HCT116 (cell line): ENCODE data around the gene SPIRE1. TPM values are rescaled to one million over a fixed set of nuclear protein-coding genes. Genes with fewer than 3 reads are reported as not detected.

Source experiments
- ATAC-seq: fragments of 200-7000 bp; cut with Tn5 transposase; 2 replicates; pipeline ENCODE4 v1.9.1; 2020; ENCODE audit warnings: mild to moderate bottlenecking, moderate library complexity
- BruUV-seq: library from RNA; stranded (reverse); fragments of 400-500 nt; replicated peaks from 2 replicates; lab custom pipeline; 2021; lab: Mats Ljungman, UMichigan
- CTCF ChIA-PET: fragments of 300-600 bp; sonication (Branson Sonifier 250); formaldehyde crosslinking; loops from one replicate; lab custom pipeline; 2021; ENCODE audit warnings: antibody characterized with exemption; lab: Charles Lee
- POLR2A ChIA-PET: fragments of 300-600, 350-600 bp; sonication (Branson Sonifier 250); formaldehyde crosslinking; loops from one replicate; lab custom pipeline; 2021; ENCODE audit warnings: antibody characterized with exemption; lab: Charles Lee
- RAD21 ChIA-PET, 2 experiments: fragments of 300-600 bp; sonication (Branson Sonifier 250); formaldehyde crosslinking; loops; one replicate each; lab custom pipeline; 2023; ENCODE audit warnings: low total read pairs in 2 of 2; ENCODE audit not compliant: uncharacterized antibody in 2 of 2, unreplicated experiment in 2 of 2, low non-redundant PET in 1 of 2; lab: Charles Lee
- DNase-seq: peaks from one replicate; pipeline ENCODE4 v3.0.0-alpha.2; 2010; ENCODE audit warnings: low read depth, low spot score
- H2AFZ ChIP-seq: fragments of 200-600 bp; shearing (Covaris generic), sonication (generic); 2 replicates; pipeline ENCODE4 v1.6.1; 2017; ENCODE audit warnings: low read depth, mixed run types, mixed read lengths, antibody characterized with exemption, low read length; ENCODE audit not compliant: poor library complexity, severe bottlenecking
- H3K27ac ChIP-seq: 2 replicates; pipeline ENCODE4 v1.5.1; 2012; ENCODE audit warnings: low read depth, low read length
- H3K27me3 ChIP-seq: fragments of 200-600 bp; sonication (generic); 2 replicates; pipeline ENCODE4 v1.6.1; 2016; ENCODE audit warnings: mixed run types, low read length, mixed read lengths; ENCODE audit not compliant: insufficient read depth
- H3K36me3 ChIP-seq, 2 experiments: fragments of 200-500 bp in 1 of 2; fragments of 200-600 bp in 1 of 2; sonication (Bioruptor generic) in 1 of 2; sonication (generic) in 1 of 2; 2 replicates each; pipeline versions ENCODE4 v1.5.1 to v1.6.1; 2014 to 2016; ENCODE audit warnings: low read length in 2 of 2, inconsistent platforms in 1 of 2, mixed read lengths in 1 of 2, mixed run types in 1 of 2; ENCODE audit not compliant: insufficient read depth in 2 of 2, control insufficient read depth in 1 of 2
- H3K4me1 ChIP-seq, 2 experiments: fragments of 200-600 bp in 1 of 2; sonication (generic) in 1 of 2; 2 replicates each; pipeline versions ENCODE4 v1.5.1 to v1.6.1; 2012 to 2017; ENCODE audit warnings: low read length in 2 of 2, inconsistent platforms in 1 of 2, mild to moderate bottlenecking in 1 of 2, mixed read lengths in 1 of 2, mixed run types in 1 of 2, moderate library complexity in 1 of 2; ENCODE audit not compliant: insufficient read depth in 2 of 2, control insufficient read depth in 1 of 2
- H3K4me2 ChIP-seq: fragments of 200-600 bp; sonication (generic); 2 replicates; pipeline ENCODE4 v1.6.1; 2017; ENCODE audit warnings: mixed run types, low read length, mixed read lengths
- H3K4me3 ChIP-seq, 2 experiments: fragments of 200-600 bp in 1 of 2; sonication (generic) in 1 of 2; replicated peaks in 1 of 2; 2 replicates each; pipeline ENCODE4 v1.5.1; 2011 to 2016; ENCODE audit warnings: low read length in 2 of 2, control low read depth in 1 of 2, low read depth in 1 of 2, mild to moderate bottlenecking in 1 of 2, mixed read lengths in 1 of 2, mixed run types in 1 of 2
- H3K79me2 ChIP-seq: fragments of 200-600 bp; sonication (generic); 2 replicates; pipeline ENCODE4 v1.6.1; 2017; ENCODE audit warnings: mild to moderate bottlenecking, mixed run types, low read length, moderate library complexity, mixed read lengths; ENCODE audit not compliant: insufficient read depth
- H3K9ac ChIP-seq: fragments of 200-600 bp; sonication (generic); 2 replicates; pipeline ENCODE4 v1.6.1; 2016; ENCODE audit warnings: low read length, mixed read lengths
- H3K9me2 ChIP-seq: fragments of 200-600 bp; sonication (generic), shearing (Covaris generic); 2 replicates; pipeline ENCODE4 v1.6.1; 2017; ENCODE audit warnings: mixed run types, mild to moderate bottlenecking, moderate library complexity; ENCODE audit not compliant: insufficient read depth
- H3K9me3 ChIP-seq, 2 experiments: fragments of 200-500 bp in 1 of 2; fragments of 200-600 bp in 1 of 2; sonication (Bioruptor generic) in 1 of 2; sonication (generic) in 1 of 2; 2 replicates each; pipeline ENCODE4 v1.6.1; 2014 to 2017; ENCODE audit warnings: low read length in 2 of 2, mixed read lengths in 2 of 2, inconsistent platforms in 1 of 2, low read depth in 1 of 2, mild to moderate bottlenecking in 1 of 2, mixed run types in 1 of 2, moderate library complexity in 1 of 2; ENCODE audit not compliant: control insufficient read depth in 1 of 2, insufficient read depth in 1 of 2
- H4K20me1 ChIP-seq: fragments of 200-600 bp; sonication (generic), shearing (Covaris generic); 2 replicates; pipeline ENCODE4 v1.6.1; 2017; ENCODE audit warnings: mixed run types, mild to moderate bottlenecking, moderate library complexity; ENCODE audit not compliant: insufficient read depth
- CBX3 ChIP-seq: IDR thresholded peaks from 2 replicates; pipeline ENCODE4 v1.6.1; 2012; ENCODE audit warnings: low read depth
- EGR1 ChIP-seq: IDR thresholded peaks from 2 replicates; pipeline ENCODE4 v1.6.1; 2012; ENCODE audit warnings: low read depth
- EZH2phosphoT487 ChIP-seq: fragments of 200-600 bp; IDR thresholded peaks from 2 replicates; pipeline ENCODE4 v1.6.1; 2018; ENCODE audit warnings: antibody characterized with exemption, borderline replicate concordance
- FOSL1 ChIP-seq: IDR thresholded peaks from 2 replicates; pipeline ENCODE4 v1.6.1; 2012; ENCODE audit warnings: low read depth
- JUND ChIP-seq: IDR thresholded peaks from 2 replicates; pipeline ENCODE4 v1.6.1; 2012
- POLR2AphosphoS5 ChIP-seq: IDR thresholded peaks from 2 replicates; pipeline ENCODE4 v1.6.1; 2011; ENCODE audit warnings: mild to moderate bottlenecking, low read depth, low read length, moderate library complexity
- RAD21 ChIP-seq: IDR thresholded peaks from 2 replicates; pipeline ENCODE4 v1.6.1; 2012; ENCODE audit warnings: low read depth, mild to moderate bottlenecking
- SP1 ChIP-seq: IDR thresholded peaks from 2 replicates; pipeline ENCODE4 v1.6.1; 2012; ENCODE audit warnings: low read depth
- SRF ChIP-seq: IDR thresholded peaks from 2 replicates; pipeline ENCODE4 v1.6.1; 2012; ENCODE audit warnings: low read depth
- YY1 ChIP-seq: IDR thresholded peaks from 2 replicates; pipeline ENCODE4 v1.6.1; 2011; ENCODE audit warnings: low read length, low read depth, moderate library complexity, mild to moderate bottlenecking; ENCODE audit not compliant: insufficient replicate concordance; ENCODE audit errors: extremely low read depth
- ZFX ChIP-seq: fragments of 450-650 bp; IDR thresholded peaks from 2 replicates; pipeline ENCODE4 v1.6.1; 2017
- ZNF274 ChIP-seq: fragments of 200-500 bp; sonication (Bioruptor generic); IDR thresholded peaks from 2 replicates; pipeline ENCODE4 v1.6.1; 2014; ENCODE audit warnings: mild to moderate bottlenecking, low read depth, low read length, inconsistent platforms
- intact Hi-C: fragments of 100-400 bp; cut with micrococcal nuclease; formaldehyde crosslinking; loops from 2 replicates; pipeline ENCODE4 v1.10.0; 2022
- total RNA-seq: library from RNA; stranded (reverse); gene quantifications from one replicate; pipeline ENCODE4 v1.2.1, GENCODE V29; 2021; ENCODE audit not compliant: unreplicated experiment
- TF ChIP-seq, protein P1 (sequence below): IDR thresholded peaks from 2 replicates; pipeline ENCODE4 v1.6.1; 2012
- TF ChIP-seq, protein P2 (sequence below): IDR thresholded peaks from 2 replicates; pipeline ENCODE4 v1.6.1; 2012
- TF ChIP-seq, protein P3 (sequence below): IDR thresholded peaks from 2 replicates; pipeline ENCODE4 v1.6.1; 2011; ENCODE audit warnings: mild to moderate bottlenecking, low read length, moderate library complexity; ENCODE audit not compliant: insufficient replicate concordance; ENCODE audit errors: extremely low read depth
- TF ChIP-seq, protein P4 (sequence below): IDR thresholded peaks from 2 replicates; pipeline ENCODE4 v1.6.1; 2012; ENCODE audit warnings: low read depth

The SPIRE1 gene
- total RNA-seq, 1 experiment from 2014 or later: 26.6 TPM

DNA sequence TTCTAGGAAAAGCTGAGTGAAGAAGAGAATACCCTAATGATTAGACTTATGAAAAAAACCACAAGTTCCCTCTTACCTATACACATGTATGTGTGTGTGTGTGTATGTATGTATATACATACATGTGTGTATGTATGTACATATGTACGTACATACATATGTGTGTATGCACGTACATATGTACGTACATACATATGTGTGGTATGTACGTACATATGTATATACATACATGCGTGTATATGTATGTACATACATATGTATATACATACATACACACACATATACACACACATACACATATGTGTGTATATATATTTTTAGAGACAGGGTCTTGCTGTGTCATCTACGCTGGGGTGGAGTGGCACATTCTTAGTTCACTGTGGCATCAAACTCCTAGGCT is 196.6 kb downstream of the SPIRE1 start:
- CTCF ChIA-PET: no interaction called here
- H2AFZ ChIP-seq: no peak overlapping the region

DNA sequence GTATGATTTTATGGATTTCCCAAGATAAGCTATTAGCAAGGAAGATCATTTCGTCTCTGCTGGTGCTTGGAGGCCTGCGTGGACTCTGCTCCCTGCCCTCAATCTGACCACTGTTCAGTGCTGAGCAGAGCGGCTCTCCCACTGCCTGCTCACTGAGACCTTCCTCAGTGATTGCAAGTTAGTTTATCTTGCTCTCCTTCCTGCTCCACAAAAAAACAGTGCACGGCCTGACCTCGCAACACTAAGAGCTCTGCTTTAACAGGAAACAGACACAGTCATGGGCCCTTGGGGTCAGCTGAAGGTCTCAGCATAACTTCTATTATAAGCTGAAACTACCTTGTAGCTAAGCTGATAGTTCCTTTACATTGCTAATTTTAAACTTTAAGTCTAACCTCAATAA is 197.0 kb downstream of the SPIRE1 start:
- CTCF ChIA-PET: no interaction called here
- Histone ChIP-seq H3K9ac (no peak overlapping the region), H3K79me2 (no peaks in the 10 kb centered on the region), H3K27me3 (no peaks in the 10 kb centered on the region), H3K36me3 (0 out of 4 replicates have a peak, but pooled peaks cover 0 to 3% of the 10 kb centered on the region in 2 experiments), H3K4me1 (no peaks in the 10 kb centered on the region), H3K9me2 (no peaks in the 10 kb centered on the region), H3K4me2 (no peak overlapping the region), H3K4me3 (no peak overlapping the region), H3K27ac (no peak overlapping the region), H4K20me1 (no peaks in the 10 kb centered on the region), H3K9me3 (no peaks in the 10 kb centered on the region), H2AFZ (no peak overlapping the region)
- ATAC-seq (no peak), DNase-seq (no peak)
- POLR2A ChIA-PET: no interaction called here
- TF ChIP-seq YY1: no peak
- TF ChIP-seq, protein P1, sequence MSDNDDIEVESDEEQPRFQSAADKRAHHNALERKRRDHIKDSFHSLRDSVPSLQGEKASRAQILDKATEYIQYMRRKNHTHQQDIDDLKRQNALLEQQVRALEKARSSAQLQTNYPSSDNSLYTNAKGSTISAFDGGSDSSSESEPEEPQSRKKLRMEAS: no peak
- no peak for TF ChIP-seq CBX3
- no peak for TF ChIP-seq SP1
- TF ChIP-seq, protein P2, sequence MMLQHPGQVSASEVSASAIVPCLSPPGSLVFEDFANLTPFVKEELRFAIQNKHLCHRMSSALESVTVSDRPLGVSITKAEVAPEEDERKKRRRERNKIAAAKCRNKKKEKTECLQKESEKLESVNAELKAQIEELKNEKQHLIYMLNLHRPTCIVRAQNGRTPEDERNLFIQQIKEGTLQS: no peak
- TF ChIP-seq EGR1: no peak
- no peak for TF ChIP-seq EZH2phosphoT487
- TF ChIP-seq FOSL1: no peak
- TF ChIP-seq RAD21: no peak
- TF ChIP-seq ZNF274: no peak
- TF ChIP-seq, protein P3, sequence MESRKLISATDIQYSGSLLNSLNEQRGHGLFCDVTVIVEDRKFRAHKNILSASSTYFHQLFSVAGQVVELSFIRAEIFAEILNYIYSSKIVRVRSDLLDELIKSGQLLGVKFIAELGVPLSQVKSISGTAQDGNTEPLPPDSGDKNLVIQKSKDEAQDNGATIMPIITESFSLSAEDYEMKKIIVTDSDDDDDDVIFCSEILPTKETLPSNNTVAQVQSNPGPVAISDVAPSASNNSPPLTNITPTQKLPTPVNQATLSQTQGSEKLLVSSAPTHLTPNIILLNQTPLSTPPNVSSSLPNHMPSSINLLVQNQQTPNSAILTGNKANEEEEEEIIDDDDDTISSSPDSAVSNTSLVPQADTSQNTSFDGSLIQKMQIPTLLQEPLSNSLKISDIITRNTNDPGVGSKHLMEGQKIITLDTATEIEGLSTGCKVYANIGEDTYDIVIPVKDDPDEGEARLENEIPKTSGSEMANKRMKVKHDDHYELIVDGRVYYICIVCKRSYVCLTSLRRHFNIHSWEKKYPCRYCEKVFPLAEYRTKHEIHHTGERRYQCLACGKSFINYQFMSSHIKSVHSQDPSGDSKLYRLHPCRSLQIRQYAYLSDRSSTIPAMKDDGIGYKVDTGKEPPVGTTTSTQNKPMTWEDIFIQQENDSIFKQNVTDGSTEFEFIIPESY: no peak
- TF ChIP-seq POLR2AphosphoS5: no peak
- TF ChIP-seq ZFX: no peak
- TF ChIP-seq, protein P4, sequence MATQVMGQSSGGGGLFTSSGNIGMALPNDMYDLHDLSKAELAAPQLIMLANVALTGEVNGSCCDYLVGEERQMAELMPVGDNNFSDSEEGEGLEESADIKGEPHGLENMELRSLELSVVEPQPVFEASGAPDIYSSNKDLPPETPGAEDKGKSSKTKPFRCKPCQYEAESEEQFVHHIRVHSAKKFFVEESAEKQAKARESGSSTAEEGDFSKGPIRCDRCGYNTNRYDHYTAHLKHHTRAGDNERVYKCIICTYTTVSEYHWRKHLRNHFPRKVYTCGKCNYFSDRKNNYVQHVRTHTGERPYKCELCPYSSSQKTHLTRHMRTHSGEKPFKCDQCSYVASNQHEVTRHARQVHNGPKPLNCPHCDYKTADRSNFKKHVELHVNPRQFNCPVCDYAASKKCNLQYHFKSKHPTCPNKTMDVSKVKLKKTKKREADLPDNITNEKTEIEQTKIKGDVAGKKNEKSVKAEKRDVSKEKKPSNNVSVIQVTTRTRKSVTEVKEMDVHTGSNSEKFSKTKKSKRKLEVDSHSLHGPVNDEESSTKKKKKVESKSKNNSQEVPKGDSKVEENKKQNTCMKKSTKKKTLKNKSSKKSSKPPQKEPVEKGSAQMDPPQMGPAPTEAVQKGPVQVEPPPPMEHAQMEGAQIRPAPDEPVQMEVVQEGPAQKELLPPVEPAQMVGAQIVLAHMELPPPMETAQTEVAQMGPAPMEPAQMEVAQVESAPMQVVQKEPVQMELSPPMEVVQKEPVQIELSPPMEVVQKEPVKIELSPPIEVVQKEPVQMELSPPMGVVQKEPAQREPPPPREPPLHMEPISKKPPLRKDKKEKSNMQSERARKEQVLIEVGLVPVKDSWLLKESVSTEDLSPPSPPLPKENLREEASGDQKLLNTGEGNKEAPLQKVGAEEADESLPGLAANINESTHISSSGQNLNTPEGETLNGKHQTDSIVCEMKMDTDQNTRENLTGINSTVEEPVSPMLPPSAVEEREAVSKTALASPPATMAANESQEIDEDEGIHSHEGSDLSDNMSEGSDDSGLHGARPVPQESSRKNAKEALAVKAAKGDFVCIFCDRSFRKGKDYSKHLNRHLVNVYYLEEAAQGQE: no peak
- TF ChIP-seq SRF: no peak
- TF ChIP-seq JUND: no peak
- intact Hi-C loops: no loop called here
- RAD21 ChIA-PET: no interaction called here
- no TSS peak for BruUV-seq

More for the DNA sequence above, 196.6 kb downstream of the SPIRE1 start:
- ChIA-PET POLR2A (no interaction called here), RAD21 (no interaction called here)
- no peaks in the 10 kb centered on the region for H4K20me1 ChIP-seq
- TF ChIP-seq EGR1: no peak
- no peak for ATAC-seq
- intact Hi-C loops: no loop called here
- no peak overlapping the region for H3K9ac ChIP-seq
- no peaks in the 10 kb centered on the region for H3K4me1 ChIP-seq
- no peaks in the 10 kb centered on the region for H3K27me3 ChIP-seq
- H3K9me3 ChIP-seq: no peaks in the 10 kb centered on the region
- H3K9me2 ChIP-seq: no peaks in the 10 kb centered on the region
- no peak overlapping the region for H3K4me2 ChIP-seq
- no peak overlapping the region for H3K27ac ChIP-seq
- 0 out of 4 replicates have a peak, but pooled peaks cover 0 to 3% of the 10 kb centered on the region in 2 experiments for H3K36me3 ChIP-seq
- no TSS peak for BruUV-seq
- no peak overlapping the region for H3K4me3 ChIP-seq
- no peak for DNase-seq
- H3K79me2 ChIP-seq: no peaks in the 10 kb centered on the region
